Gastrocnemius medialis (tissue), 4 donors: ENCODE data around the gene AFAP1.

Source experiments
- POLR2A ChIP-seq, 2 donors: fragments of 450-650 bp; IDR thresholded peaks; one replicate each; pipeline ENCODE4 v1.6.1; 2017; ENCODE audit warnings: antibody characterized with exemption in 2 of 2, mild to moderate bottlenecking in 2 of 2, moderate library complexity in 2 of 2
- TF ChIP-seq, protein P1 (sequence below), 5 experiments: fragments of 450-650 bp in 3 of 5; fragments of 200-600 bp in 2 of 5; sonication (generic) in 2 of 5; IDR thresholded peaks in 4 of 5; conservative IDR thresholded peaks in 1 of 5; 1 replicate in 4 of 5; 2 replicates in 1 of 5; pipeline ENCODE4 v1.5.1; 2016 to 2019; ENCODE audit warnings: antibody characterized with exemption in 5 of 5, mild to moderate bottlenecking in 3 of 5, moderate library complexity in 3 of 5

DNA sequence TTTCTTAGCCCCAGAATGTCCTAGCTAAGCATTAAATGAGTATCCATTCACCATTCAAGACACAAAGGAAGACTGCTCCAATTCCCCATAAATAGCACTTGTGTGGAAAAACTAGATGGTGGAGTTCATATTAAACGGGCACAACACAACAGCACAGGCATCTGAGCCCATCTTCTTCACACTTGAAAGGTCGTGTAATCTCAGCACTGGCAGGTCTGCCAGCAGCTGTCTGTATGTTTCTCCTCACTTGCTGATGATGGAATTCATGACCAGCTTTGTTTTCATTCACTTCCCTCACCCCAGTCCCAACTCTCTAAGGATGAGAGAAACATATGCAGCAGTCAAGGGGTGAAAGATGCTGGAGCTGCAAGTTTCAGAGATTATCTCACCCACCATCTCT lies 148.7 kb downstream of the AFAP1 start:
- TF ChIP-seq, protein P1, sequence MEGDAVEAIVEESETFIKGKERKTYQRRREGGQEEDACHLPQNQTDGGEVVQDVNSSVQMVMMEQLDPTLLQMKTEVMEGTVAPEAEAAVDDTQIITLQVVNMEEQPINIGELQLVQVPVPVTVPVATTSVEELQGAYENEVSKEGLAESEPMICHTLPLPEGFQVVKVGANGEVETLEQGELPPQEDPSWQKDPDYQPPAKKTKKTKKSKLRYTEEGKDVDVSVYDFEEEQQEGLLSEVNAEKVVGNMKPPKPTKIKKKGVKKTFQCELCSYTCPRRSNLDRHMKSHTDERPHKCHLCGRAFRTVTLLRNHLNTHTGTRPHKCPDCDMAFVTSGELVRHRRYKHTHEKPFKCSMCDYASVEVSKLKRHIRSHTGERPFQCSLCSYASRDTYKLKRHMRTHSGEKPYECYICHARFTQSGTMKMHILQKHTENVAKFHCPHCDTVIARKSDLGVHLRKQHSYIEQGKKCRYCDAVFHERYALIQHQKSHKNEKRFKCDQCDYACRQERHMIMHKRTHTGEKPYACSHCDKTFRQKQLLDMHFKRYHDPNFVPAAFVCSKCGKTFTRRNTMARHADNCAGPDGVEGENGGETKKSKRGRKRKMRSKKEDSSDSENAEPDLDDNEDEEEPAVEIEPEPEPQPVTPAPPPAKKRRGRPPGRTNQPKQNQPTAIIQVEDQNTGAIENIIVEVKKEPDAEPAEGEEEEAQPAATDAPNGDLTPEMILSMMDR (IDR thresholded peaks at IDR 0.05 in 4 of 5, conservative IDR thresholded peaks at IDR 0.05 in 1 of 5) = no peak
- TF ChIP-seq POLR2A (IDR thresholded peaks at IDR 0.05) = no peak
